K562 (cell line): ENCODE measurements around the gene PTK6. TPM values are rescaled to one million over a fixed set of nuclear protein-coding genes. Genes with fewer than 3 reads are reported as not detected.

Experiments
- ARID4B ChIP-seq: sonication (generic); formaldehyde crosslinking; IDR thresholded peaks from 2 replicates; pipeline ENCODE4 v1.8.0; 2022; ENCODE audit warnings: mild to moderate bottlenecking, missing genetic modification reagents
- CBX1 ChIP-seq: sonication (generic); IDR thresholded peaks from 2 replicates; pipeline ENCODE4 v1.6.1; 2016; ENCODE audit warnings: antibody characterized with exemption, low read depth, mild to moderate bottlenecking
- CCNT2 ChIP-seq: IDR thresholded peaks from 2 replicates; pipeline ENCODE4 v1.6.1; 2011; ENCODE audit warnings: borderline replicate concordance, low read depth, mild to moderate bottlenecking, moderate library complexity, mixed read lengths, low read length; ENCODE audit not compliant: insufficient read length; ENCODE audit errors: extremely low read depth
- CTCF ChIP-seq, 3 experiments: IDR thresholded peaks in 2 of 3; conservative IDR thresholded peaks in 1 of 3; 2 replicates each; pipeline ENCODE4 v1.5.1; 2011 to 2012; ENCODE audit warnings: low read length in 3 of 3, mild to moderate bottlenecking in 3 of 3, control low read depth in 2 of 3, improper control_type of control experiment in 1 of 3, inconsistent platforms in 1 of 3, low read depth in 1 of 3, mixed read lengths in 1 of 3, moderate library complexity in 1 of 3; ENCODE audit not compliant: insufficient read depth in 2 of 3
- HIVEP1 ChIP-seq: fragments of 250-450 bp; sonication (Bioruptor Pico); IDR thresholded peaks from 2 replicates; pipeline ENCODE4 v1.4.0; 2020; ENCODE audit warnings: mild to moderate bottlenecking
- HMBOX1 ChIP-seq: sonication (generic); IDR thresholded peaks from 2 replicates; pipeline ENCODE4 v1.6.1; 2016
- KLF6 ChIP-seq: fragments of 250-450 bp; sonication (Bioruptor Pico); IDR thresholded peaks from 2 replicates; pipeline ENCODE4 v1.4.0; 2020; ENCODE audit warnings: mild to moderate bottlenecking, moderate library complexity, borderline replicate concordance
- MXI1 ChIP-seq: IDR thresholded peaks from 2 replicates; pipeline ENCODE4 v1.6.1; 2011; ENCODE audit warnings: low read depth, mild to moderate bottlenecking, improper control_type of control experiment, low read length
- MYC ChIP-seq, 2 experiments: fragments of 250-450 bp in 1 of 2; sonication (Bioruptor Pico) in 1 of 2; IDR thresholded peaks; 2 replicates each; pipeline versions ENCODE4 v1.5.1 to v1.6.1; 2012 to 2021; ENCODE audit warnings: low read depth in 2 of 2, borderline replicate concordance in 1 of 2, improper control_type of control experiment in 1 of 2, low read length in 1 of 2, mild to moderate bottlenecking in 1 of 2, moderate library complexity in 1 of 2
- NONO ChIP-seq, 2 experiments: fragments of 200-400 bp in 1 of 2; fragments of 450-650 bp in 1 of 2; formaldehyde crosslinking in 1 of 2; IDR thresholded peaks; 2 replicates each; pipeline ENCODE4 v1.6.1; 2017; ENCODE audit warnings: low read depth in 2 of 2, mild to moderate bottlenecking in 2 of 2, moderate library complexity in 2 of 2, low read length in 1 of 2
- POLR2G ChIP-seq: fragments of 200-400 bp; formaldehyde crosslinking; IDR thresholded peaks from 2 replicates; pipeline ENCODE4 v1.6.1; 2017; ENCODE audit warnings: low read depth, mild to moderate bottlenecking, antibody characterized with exemption, low read length, moderate library complexity
- RBFOX2 ChIP-seq: fragments of 200-400 bp; formaldehyde crosslinking; IDR thresholded peaks from 2 replicates; pipeline ENCODE4 v1.6.1; 2017; ENCODE audit warnings: low read depth, mild to moderate bottlenecking, low read length, moderate library complexity
- TOE1 ChIP-seq, 2 experiments: fragments of 450-650 bp in 1 of 2; sonication (generic) in 1 of 2; formaldehyde crosslinking in 1 of 2; IDR thresholded peaks; 2 replicates each; pipeline versions ENCODE4 v1.7.1 to v1.8.0; 2016 to 2022; ENCODE audit warnings: borderline replicate concordance in 2 of 2, mild to moderate bottlenecking in 2 of 2, antibody characterized with exemption in 1 of 2, inconsistent platforms in 1 of 2, low read depth in 1 of 2, missing genetic modification reagents in 1 of 2, moderate library complexity in 1 of 2
- ZC3H4 ChIP-seq: sonication (generic); formaldehyde crosslinking; IDR thresholded peaks from 2 replicates; pipeline ENCODE4 v1.9.0; 2021; ENCODE audit warnings: missing genetic modification reagents, borderline replicate concordance
- ZC3H8 ChIP-seq: fragments of 450-650 bp; IDR thresholded peaks from 2 replicates; pipeline ENCODE4 v1.6.1; 2017
- polyA plus RNA-seq, 8 experiments: library from polyadenylated mRNA; depleted of rRNA in 4 of 8; stranded (reverse) in 5 of 8; unstranded in 3 of 8; fragments of >200 nt; fragmentation: Nextera tagmentation in 2 of 8; fragmentation: Illumina TruSeq in 1 of 8; extraction: Ambion mirVana in 2 of 8; extraction: Trizol in 1 of 8; gene quantifications; 2 replicates each; pipeline versions ENCODE4 v1.2.1 to v1.2.3, GENCODE V29; 2011 to 2014; ENCODE audit warnings: inconsistent platforms in 1 of 8, missing spikeins in 1 of 8
- total RNA-seq, 7 experiments: library from RNA; depleted of rRNA in 6 of 7; stranded (reverse); fragments of >200 nt in 6 of 7; fragmentation: Illumina TruSeq in 2 of 7; extraction: Trizol in 2 of 7; gene quantifications; 2 replicates each; pipeline versions ENCODE4 v1.2.1 to v1.2.3, GENCODE V29; 2011 to 2021; ENCODE audit warnings: low replicate concordance in 1 of 7

The PTK6 gene
- total and polyA plus RNA-seq, 9 of the 15 experiments (the other 6 are each of a cell fraction or from before 2014, with no cell fraction given): 0.07 TPM; not detected in 8

GRCh38 chr20:63520934-63521601, 16.1 kb downstream of the PTK6 start (continued):
- TF ChIP-seq CTCF (IDR thresholded peaks at IDR 0.05 in 2 of 3, conservative IDR thresholded peaks at IDR 0.05 in 1 of 3; ENCODE audit: insufficient read depth in 2 of 3, low read depth in 1 of 3, low read length in 3 of 3): peak; percentile 15 to 39 (median 39); a peak in 3 of 6 replicates
- peak; percentile 85 for TF ChIP-seq POLR2G
- peak; percentile 76 for TF ChIP-seq CCNT2
- TF ChIP-seq CBX1: 0 out of 2 replicates have a peak, but pooled peaks have one; percentile 21
- TF ChIP-seq RBFOX2: peak; percentile 89
- TF ChIP-seq ZC3H8: no peak
- TF ChIP-seq KLF6: peak; percentile 81; the same call in 1 of the 2 replicates
- peak; percentile 87 for TF ChIP-seq MYC (IDR thresholded peaks at IDR 0.05; ENCODE audit: low read depth, low read length)
- TF ChIP-seq MYC (CRISPR knock-in tag; IDR thresholded peaks at IDR 0.05; ENCODE audit: borderline replicate concordance, low read depth): peak; percentile 68; the same call in 1 of the 2 replicates
- TF ChIP-seq HIVEP1: no peak
- TF ChIP-seq ZC3H4 (CRISPR knock-in tag): peak; percentile 74; the same call in 1 of the 2 replicates
- 0 out of 2 replicates have a peak, but pooled peaks have one; percentile 26 for TF ChIP-seq TOE1 (IDR thresholded peaks at IDR 0.05; ENCODE audit: borderline replicate concordance)
- no peak for TF ChIP-seq TOE1 (CRISPR knock-in tag; IDR thresholded peaks at IDR 0.05; ENCODE audit: borderline replicate concordance, low read depth)
- peak; percentile 72; the same call in 1 of the 2 replicates for TF ChIP-seq MXI1
- peak in 1 of 2 experiments; percentile 87; a peak in 2 of 4 replicates for TF ChIP-seq NONO (IDR thresholded peaks at IDR 0.05; ENCODE audit: low read depth in 2 of 2, low read length in 1 of 2)
- TF ChIP-seq HMBOX1: no peak
- peak; percentile 64; the same call in 1 of the 2 replicates for TF ChIP-seq ARID4B (CRISPR knock-in tag)
